Colon (tissue), 2 donors: ENCODE measurements around the gene GNG8.
"Not testable (repeated sequence)": the region's sequence is repeated elsewhere in the genome, so short reads cannot be mapped to it uniquely, and the experiment has no call there.

Experiments used
- FAIRE-seq: peaks from 2 replicates; lab custom pipeline; 2012; peaks lifted over from hg19 to GRCh38; lab: Jason Lieb, UNC
- donor health status: control.
- donor health status: control.

The GNG8 gene

DNA sequence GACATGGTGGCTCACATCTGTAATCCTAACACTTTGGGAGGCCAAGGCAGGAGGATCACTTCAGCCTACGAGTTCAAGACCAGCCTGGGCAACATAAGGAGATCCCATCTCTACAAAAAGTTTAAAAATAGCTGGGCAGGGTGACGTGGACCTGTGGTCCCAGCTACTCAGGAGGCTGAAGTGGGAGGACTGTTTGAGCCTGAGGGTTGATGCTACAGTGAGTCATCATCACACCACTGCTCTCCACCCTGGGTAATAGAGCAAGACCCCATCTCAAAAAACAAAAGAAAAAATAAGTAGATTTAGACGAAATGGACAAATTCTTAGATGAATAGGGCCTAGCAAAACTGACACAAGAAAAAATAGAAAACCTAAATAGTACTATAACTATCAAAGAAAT, 10.4 kb upstream of the GNG8 start:
- FAIRE-seq = no peak

DNA sequence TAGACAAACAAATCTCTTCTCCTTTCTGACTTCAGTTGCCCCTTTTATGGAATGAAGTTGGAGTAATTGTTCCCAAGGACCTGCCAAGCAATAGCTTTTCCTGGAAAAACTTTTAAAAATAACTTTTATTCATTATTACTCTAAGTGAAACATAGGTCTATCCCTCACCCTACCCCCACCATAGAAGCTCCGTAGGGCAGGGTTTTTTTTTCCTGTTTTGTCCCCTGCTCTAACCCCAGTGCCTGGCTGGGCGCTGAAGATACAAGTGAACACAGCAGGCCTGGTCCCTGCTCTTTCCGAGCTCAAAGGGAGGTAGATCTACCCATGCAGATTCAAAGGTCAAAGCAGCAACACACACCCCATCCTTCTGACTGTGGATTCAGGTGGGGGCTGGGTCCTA, 8.7 kb upstream of the GNG8 start:
- no peak for FAIRE-seq

DNA sequence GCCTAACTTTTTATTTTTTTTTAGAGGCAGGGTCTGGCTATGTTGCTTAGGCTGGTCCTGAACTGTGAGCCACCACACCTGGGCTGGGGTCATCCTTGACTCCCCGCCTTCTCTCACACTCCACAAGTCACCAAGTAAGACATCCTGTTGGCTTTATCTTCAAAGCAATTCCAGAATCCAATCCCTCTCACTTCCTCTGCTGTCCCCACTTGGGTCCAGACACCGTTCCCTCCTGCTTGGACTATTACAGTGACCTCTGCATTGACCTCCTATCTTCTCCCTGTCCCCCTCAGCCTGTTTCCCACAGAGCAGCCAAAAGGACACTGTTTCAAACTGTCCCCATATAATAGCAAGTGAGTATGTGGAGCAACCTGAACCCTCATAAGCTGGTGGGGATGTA, 4.7 kb upstream of the GNG8 start:
- FAIRE-seq = no peak

DNA sequence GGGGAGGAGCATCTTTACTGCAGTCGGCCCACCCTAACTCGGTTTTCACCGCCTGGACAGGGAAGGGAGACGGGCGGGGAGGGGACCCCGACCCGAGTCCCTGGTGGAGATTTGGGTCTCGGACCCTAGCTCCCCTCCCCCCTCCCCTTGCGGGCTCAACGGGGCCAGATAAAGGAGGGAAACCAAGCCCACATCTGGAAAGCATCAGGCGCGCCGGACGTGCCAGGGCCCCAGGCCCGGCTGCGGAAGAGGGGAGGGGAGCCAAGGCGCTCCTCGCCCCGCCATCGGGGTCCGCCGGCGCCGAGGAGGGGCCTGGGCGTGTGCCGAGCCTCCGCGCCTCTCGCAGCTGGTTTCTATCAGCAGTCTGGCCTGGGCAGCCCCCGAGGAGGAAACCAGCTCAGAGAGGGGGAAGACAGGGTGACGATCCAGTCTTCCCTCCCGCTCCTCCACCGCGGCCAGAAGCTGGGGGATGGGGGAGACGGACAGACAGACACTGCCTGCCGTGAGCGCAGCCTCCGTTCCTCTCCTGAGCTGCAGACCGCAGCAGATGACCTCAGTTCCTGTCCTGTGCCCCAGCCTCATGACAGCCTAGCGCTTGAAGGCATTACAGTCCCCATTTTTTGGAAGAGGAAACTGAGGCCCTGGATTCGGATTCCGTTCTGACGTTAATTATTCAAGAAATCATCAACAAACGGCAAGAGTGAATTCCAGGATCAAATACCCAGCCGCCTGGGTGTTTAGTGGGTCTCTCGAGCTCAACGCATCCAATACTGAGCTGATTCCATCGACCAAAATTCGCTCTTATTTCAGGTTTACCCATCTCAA, 3.6 kb upstream of the GNG8 start:
- no peak for FAIRE-seq

DNA sequence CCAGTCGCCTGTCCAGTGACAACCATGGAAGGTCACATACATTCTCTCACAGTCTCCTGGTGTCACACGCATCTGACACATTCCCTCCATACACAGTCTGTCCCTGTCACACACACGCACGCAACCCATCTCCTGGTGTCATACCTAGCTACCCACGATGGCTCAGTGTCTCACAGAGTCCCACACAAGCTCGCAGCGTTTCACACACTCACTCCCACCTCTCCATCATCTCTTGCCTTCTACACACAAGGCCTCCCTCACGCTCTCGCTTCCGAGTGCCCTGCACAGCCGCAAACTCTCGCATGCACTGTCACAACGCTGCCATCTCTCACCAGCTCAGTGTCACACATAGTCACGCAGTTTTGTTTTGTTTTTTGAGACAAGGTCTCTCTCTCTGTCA, 1.2 kb upstream of the GNG8 start:
- no peak for FAIRE-seq

DNA sequence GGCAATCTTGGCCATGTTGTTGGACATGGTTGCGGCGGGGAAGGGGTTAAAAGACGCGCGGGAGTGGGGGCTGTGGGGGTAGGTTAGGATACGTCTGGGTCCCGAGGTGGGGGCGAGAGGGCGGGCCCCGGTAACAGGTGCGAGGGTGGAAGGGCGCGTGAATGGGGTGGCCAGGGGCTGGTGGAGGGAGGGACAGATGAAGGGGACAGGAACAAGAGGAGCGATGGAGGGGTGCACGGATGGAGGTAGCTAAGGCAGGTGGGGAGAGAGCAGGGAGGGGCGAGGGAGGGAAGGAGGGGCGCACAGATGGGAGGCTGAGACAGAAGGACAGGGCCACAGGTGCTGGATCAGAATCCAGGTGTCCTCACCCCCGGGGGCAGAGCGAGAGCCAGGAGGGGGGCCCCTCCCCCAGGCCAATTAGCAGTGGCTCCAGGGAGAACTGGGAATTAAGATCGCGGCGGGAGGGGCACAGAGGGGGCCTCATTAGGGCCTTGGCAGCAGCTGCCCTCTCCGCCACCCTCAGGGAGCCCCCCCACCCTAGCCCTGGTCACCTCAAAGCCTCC, 1.3 kb downstream of the GNG8 start:
- FAIRE-seq = no peak

DNA sequence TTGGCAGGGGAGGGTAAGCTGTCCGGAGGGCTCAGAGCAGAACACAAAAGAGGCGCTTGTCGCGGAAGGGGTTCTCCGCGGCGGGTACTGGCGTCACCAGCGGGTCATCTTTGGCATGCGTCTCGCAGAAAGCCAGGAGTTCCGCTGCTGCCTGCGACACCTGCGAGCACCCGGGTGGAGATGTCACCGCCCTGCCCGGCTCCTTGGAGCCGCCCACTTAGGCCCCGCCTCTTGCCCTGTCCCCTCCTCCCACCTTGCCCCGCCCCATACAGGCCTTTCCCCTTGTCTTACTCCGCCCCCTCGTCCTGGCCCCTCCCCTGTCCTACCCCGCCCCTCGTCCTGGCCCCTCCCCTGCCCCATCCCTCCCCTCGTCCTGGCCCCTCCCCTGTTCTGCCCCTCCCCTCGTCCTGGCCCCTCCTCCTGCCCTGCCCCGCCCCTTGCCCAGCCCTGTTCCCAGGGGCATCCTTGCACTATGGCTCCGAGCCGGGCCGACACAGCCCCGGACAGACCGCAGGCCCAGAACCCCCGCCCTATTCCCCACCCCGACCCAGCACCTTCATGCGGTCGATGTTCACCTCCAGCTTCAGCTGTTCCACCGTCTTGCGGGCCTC, 1.9 kb downstream of the GNG8 start:
- no peak for FAIRE-seq

DNA sequence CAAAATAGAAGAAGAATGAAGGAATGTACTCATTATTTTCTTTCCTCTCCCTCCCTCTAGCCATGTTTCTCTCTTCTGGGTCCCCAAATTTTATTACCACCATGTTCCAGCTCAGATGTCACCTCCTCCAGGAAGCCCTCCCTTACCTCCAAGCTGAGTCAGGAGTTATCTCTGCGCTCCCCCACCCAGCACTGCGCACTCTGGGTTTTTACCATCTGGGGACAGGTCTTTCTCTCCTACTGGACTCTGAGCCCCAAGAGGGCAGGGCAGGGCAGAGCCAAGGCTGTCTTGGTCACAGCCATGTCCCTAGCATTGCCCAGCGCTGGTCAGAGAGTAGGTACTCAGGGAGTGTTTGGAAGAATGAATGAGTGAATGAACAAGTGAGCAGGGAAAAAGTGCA, 2.9 kb downstream of the GNG8 start:
- FAIRE-seq = no peak

DNA sequence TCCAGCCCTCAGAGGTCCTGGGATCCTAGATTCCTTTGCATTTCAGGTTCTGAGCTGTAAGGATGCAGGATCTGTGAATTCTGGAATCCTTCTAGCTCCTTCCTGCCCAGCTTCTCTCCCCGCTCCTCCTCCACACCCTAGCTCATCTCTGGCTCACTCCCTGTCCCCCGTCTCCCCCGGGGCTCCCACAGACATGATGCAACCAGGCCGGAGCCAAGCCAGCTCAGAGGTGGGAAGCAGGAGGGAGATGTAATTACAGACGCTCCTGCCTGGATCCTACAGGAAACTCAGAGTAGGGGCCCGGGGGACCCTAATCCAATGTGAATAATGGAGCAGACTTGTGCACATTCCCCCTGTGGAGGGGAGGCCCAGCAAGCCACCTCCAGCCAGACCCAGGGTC, 4.5 kb downstream of the GNG8 start:
- no peak for FAIRE-seq

DNA sequence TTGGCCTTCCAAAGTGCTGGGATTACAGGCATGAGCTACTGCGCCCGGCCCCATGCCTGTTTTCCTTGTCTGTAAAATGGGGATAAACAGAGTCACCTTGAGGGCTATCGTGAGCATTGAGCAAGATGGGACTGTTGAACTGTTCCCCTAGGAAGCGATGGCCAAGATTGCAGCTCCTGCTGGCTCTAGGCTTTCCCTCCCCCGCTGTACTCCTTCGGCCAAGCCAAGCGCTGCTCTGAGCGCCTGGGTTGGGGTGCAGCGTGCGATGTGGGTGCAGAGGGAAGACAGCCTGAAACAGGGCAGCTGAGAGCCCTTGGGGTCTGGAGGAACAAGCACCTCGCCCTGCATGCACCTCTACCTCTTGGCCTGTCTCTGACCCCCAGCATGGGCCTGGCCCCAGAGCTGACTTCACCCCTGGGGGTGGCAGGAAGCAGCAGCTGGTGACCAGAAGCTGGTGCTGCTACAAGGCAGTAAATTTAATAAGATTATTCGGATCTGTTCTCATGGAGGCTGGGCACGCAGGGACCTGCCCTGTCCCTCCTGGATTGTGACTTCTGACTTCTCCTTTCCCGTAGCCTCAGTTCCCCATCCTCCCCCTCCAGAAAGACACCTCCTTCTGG, 5.3 kb downstream of the GNG8 start:
- FAIRE-seq = no peak

DNA sequence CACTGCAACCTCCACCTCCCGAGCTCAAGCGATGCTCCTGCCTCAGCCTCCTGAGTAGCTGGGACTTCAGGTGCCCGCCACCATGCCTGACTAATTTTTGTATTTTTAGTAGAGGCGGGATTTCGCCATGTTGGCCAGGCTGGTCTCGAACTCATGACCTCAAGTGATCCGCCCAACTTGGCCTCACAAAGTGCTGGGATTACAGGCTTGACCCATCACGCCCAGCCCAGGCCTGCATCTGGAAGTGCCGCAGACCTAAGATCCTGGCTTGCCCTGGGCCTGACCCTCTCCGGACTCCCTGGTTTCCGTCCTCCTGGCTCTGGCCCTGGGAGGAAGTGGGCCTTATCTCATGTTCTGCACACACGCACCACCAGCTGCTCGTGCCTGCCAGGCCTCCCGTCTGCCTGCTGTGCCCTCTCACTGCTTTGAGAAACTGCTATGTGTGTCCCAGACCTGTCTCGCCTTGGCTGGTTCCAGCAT, 6.4 kb downstream of the GNG8 start:
- no peak for FAIRE-seq

DNA sequence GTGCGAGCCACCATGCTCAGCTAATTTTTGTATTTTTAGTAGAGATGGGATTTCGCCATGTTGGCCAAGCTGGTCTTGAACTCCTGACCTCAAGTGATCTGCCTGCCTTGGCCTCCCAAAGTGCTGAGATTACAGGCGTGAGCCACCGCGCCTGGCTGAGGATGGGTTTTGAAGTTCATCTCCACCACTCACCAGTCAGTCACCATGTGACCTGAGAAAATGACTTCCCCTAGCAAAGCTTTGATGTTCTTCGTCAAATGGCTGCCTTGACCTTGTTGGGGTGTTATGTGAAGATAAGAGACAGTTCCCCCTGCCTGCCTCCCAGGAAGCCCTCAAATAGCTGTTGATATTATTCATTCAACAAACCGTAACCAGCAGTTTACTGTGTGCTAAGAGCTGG, 7.0 kb downstream of the GNG8 start:
- FAIRE-seq = not testable (repeated sequence)

DNA sequence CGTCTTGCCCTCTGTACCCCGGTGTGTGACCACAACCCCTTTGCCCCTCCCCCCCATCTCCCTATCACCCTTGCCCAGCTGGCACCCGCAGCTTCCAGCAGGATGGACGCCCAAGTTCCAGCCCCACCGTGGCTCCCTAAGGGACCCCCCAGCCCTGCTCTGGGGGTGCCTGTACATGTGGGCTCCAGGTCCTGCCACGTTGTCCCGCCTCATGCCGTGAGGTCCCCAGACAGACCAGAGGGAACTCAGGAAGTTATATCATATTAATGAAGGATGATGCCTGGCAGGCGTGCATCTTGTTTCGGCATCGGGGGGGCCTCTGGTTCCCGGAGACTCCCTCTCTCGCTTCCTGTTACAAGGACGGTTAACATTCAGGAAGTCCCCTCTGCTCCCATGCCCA, 9.6 kb downstream of the GNG8 start:
- FAIRE-seq = no peak

DNA sequence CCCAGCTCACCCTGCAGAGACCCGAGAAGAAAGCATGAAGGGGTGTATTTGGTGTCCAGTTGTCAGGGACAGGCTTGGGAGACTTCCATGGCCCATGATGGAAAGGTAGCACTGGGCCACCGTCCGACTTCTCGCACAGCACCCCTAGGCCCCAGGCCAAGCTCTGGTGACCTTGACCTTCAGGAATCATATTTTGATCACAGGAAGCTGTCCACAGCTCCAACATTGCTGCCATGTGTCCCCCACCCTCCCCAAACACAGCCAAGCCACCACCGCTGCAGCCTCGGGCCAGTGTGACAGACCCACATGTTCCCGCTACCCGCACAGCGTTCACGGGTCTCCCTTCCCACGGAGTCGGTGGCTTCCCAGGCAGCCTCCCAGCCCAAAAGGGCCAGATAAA, 10.3 kb downstream of the GNG8 start:
- no peak for FAIRE-seq

DNA sequence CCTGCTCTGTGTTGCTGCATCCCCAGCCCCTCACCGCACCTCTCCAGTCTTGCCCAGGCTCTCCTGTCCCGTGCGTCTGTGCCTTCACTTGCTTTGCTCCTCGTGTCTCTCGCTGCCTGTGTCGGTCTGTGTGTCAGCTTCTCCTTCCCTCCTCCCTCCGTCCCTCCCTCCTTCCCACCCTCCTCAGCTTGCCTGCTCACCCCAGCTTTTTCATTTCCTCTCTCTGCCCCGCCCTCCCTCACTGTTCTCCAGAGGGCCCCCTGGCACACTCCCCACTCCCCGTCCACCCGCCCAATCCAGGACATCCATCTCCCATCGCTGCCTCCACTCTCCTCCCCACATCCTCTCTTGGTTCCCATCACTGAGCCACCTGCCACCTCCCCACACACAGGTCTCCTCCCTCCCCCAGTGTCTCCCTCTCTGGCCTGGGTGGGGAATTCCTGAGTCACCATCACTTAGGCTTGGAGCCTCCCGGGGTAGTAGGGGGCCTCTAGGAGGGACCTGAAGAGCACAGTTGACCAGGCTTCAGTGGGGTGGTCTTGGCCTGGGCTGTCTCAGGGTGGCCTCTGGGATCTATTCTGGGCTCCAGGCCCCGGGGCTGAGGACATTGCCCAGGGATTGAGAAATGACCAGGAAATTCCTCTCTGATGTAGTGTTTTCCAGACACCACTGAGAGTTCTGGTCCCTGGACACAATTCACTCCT, 10.9 kb downstream of the GNG8 start, which contains the start of gene PTGIR:
PTGIR (minus strand) TSS at position 132 of the 704 bp plus-strand sequence. CDS start 864 bp downstream, outside the sequence.
- FAIRE-seq = no peak

DNA sequence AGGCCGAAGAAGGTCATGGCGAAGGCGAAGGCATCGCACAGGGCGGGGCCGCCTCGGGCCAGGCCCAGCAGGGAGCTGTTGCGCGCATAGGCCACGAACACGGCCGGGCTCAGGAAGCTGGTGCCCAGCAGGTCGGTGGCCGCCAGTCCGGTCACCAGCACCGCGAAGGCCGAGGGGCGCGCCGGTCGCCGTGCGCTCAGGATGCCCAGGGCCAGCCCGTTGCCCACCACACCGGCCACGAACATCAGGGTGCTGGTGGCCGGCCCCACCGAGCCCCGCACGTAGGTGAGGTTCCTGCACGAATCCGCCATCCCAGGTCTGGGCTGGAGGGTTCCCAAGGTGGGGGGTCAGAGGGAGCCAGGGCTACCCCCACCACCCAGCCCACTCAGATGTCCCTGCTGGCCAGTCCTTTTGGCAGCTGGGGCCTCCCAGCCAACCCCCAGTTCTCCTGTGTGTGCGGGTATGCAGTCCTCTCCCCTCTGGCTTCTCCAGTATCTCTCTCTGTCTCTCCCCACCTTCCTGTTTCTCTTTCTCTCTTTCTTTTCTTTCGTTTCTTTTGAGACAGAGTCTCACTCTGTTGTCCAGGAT, 12.0 kb downstream of the GNG8 start:
- FAIRE-seq = no peak

DNA sequence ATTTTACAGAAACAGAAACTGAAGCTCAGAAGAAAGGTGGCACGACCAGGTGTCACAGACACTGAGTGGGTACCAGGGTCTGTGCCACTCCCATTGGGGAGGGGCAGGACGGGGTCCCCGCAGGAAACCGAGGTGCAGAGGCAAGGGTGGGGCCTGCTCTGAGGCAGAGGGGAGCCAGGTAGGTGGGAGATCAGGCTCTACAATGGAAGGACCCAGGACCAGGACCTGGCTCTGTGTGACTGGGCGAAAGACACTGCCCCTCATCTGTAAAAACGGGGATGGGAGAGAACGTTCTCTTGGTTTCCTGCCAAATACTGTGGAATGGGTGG, 13.9 kb downstream of the GNG8 start:
- FAIRE-seq = no peak

DNA sequence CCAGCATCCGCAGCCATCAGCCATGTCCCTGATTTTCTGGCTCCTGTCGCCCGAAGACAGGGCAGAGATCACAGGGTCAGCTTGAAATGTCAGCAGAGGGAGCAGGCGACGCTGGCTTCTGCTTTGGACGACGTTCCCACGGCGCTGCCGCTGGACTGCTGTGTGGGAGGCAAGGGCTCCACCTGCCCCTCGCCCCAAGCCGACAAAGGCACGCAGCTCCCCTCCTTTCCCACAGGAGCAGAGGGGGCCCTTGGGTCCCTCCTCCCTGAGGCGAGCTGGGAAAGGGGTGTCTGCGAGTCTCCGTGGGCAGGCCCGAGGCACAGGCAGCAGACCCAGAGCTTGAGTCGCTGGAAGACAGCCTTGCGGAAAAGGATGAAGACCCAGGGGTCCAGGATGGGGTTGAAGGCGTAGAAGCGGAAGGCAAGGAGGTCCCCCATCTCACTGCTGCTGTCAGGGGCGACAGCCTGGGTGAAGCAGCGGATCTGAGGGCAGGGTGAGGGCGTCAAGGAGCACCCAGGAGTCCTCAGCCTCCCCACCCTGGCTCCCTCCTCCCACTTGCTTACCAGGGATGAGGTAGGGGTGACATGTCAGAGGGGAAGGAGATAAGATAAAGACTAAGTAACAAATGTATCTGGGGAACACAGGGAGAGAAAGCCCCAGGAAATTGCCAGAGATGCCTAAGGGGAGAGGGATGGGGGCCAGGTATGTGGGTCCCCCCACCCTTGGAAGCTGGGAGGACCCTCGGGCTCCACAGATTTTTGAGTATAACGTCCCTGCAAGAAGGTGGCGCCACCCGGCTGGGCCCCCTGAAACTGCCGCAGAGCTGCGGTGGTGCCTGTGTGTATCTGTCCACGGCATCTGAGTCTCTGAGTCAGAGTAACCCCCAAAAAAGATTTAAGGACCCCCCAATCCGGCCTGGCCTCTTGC, 14.5 kb downstream of the GNG8 start:
- FAIRE-seq = no peak

DNA sequence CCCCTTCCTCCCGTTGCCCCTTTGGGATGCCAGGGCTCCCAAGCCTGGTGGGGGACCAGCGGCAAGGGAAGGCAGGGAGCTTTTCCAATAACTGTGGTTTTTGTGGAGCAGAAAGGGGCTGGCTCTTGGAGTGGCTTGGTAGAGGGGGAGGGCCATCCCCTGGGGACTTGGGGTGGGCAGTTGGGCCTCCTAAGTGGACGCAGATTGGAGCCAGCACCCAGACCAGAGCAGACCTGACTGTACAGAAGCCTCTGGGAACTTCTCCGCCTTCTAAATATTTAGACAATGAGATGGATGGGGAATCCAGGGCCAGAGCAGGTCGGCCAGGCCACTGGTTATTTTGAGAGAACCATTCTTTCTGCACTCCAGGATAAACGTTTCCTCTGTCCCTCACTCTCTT, 15.3 kb downstream of the GNG8 start:
- no peak for FAIRE-seq

DNA sequence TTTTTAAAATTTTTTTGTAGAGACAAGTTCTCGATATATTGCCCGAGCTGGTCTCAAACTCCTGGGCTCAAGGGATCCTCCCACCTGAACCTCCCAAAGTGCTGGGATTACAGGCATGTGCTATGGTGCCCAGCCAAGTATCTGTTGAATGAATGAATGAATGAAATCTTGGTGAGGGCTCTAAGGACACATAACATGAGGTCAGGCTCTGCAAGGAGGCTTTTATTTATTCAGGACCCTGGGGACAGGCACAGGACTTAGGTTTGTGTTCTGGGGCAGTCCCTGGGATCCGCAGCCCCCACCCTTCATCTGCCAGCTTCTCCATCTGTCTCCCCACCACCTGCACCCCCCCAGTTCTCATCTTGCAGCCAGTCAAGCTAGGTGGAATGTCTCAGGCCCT, 15.7 kb downstream of the GNG8 start:
- no peak for FAIRE-seq

DNA sequence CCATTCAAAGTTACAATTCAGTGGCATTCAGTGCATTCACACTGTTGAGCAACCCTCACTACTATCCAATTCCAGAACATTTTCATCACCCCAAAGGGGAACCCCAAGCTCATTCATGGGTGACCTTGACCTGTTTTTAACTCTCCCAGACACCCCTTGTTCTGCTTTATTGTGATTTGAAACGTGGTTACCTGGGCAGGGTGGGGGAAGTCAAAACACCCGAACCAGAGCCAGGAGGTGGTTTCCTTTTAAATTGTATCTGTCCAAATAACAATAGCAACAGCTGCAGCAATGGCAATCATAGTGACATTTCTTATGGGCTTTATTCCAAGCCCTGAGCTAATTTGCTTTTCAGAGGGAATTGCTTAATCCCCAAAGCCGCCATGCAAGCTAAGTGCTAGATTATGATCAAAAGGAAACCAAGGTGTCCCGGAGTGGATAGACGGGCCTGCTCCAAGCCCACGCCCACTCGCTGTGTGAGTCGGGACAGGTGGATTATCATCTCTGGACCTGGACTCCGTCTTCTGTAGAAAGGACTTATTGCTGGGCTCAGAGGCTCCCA, 17.3 kb downstream of the GNG8 start:
- FAIRE-seq = no peak
